ENCODE results near the gene COL10A1. TPM values are rescaled to one million over a fixed set of nuclear protein-coding genes. Genes with fewer than 3 reads are reported as not detected.

Gene COL10A1
- total RNA-seq, 1 donor from 2014 or later = not detected

DNA sequence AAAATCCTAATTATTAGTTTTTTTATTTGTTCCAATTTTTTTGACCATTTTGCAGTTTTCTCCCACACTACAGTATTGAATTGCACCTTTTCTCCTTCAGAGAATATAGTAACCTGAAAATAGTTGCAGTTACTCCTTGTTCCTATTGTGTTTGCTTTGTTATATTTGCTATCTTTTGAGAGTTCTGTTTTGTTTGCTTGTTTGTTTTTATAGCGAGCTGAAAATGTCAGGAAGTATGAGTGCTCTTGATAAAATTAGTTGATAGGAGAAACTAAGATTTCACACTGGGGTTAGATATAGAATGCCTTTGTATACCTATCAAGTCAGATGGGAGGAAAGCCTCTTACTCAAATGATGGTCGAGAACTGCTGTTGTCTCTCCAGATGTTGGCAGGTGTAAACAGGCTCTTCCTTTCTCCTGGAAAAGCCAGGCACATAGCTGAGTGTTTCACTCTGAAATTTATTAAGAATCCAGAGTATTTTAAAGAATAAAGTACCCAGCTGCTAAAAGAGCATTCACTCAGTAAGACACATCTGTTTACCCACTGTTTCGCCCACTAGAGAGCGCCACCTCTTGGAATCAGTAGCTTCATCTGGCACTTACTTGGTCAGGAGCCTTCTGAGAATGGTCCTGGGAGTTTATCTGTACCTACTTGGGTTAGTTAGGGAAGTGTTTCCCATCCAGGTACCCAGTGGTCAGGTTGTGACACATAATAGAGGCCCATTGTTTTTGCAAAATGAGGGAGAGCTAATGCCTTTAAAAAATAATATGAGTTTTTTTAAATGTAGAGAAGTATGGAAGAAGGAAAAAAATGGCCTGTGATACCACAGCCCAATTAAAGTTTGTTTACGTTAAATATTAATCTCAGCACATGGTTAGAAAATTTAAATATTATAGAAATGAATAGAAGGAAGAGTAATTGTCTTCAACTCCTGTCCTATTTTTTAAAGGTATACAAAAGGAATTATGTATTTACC, 14.1 kb downstream of the COL10A1 start:
- no peak overlapping the region for H3K4me2 ChIP-seq
- H3K4me3 ChIP-seq = no peak overlapping the region
- no peak overlapping the region for H3K27ac Mint-ChIP-seq
- peaks cover 16% of the 10 kb centered on the region for H3K36me3 Mint-ChIP-seq
- H3F3A ChIP-seq (ENCODE audit: low read depth) = peaks cover 2% of the 10 kb centered on the region
- H3K4me3 Mint-ChIP-seq = no peak overlapping the region
- H3K9me3 Mint-ChIP-seq = no peaks in the 10 kb centered on the region
- no peak overlapping the region for H3K27ac ChIP-seq
- peaks cover 1% of the 10 kb centered on the region for H3K36me3 ChIP-seq
- peaks cover 5% of the 10 kb centered on the region for H3K79me2 ChIP-seq (ENCODE audit: low read depth)
- no peaks in the 10 kb centered on the region for H4K20me1 ChIP-seq (ENCODE audit: low read depth)
- H3K4me1 Mint-ChIP-seq = no peaks in the 10 kb centered on the region
- H3K4me1 ChIP-seq = peaks cover 5% of the 10 kb centered on the region
- DNase-seq (ENCODE audit: low spot score) = peak; percentile 66
- TF ChIP-seq, protein P1, sequence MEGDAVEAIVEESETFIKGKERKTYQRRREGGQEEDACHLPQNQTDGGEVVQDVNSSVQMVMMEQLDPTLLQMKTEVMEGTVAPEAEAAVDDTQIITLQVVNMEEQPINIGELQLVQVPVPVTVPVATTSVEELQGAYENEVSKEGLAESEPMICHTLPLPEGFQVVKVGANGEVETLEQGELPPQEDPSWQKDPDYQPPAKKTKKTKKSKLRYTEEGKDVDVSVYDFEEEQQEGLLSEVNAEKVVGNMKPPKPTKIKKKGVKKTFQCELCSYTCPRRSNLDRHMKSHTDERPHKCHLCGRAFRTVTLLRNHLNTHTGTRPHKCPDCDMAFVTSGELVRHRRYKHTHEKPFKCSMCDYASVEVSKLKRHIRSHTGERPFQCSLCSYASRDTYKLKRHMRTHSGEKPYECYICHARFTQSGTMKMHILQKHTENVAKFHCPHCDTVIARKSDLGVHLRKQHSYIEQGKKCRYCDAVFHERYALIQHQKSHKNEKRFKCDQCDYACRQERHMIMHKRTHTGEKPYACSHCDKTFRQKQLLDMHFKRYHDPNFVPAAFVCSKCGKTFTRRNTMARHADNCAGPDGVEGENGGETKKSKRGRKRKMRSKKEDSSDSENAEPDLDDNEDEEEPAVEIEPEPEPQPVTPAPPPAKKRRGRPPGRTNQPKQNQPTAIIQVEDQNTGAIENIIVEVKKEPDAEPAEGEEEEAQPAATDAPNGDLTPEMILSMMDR (IDR thresholded peaks at IDR 0.05) = peak; percentile 80
- TF ChIP-seq EZH2phosphoT487 (IDR thresholded peaks at IDR 0.05) (no peak), EZH2 (IDR thresholded peaks at IDR 0.05) (no peak)
- H3K9me3 ChIP-seq (ENCODE audit: low read depth) = no peaks in the 10 kb centered on the region
- no peak overlapping the region for H2AFZ ChIP-seq (replicated peaks)
- no peak overlapping the region for H3K9ac ChIP-seq
- H3K27me3 ChIP-seq = no peaks in the 10 kb centered on the region
- H3K27me3 Mint-ChIP-seq (ENCODE audit: insufficient read depth, low read depth) = no peaks in the 10 kb centered on the region

DNA sequence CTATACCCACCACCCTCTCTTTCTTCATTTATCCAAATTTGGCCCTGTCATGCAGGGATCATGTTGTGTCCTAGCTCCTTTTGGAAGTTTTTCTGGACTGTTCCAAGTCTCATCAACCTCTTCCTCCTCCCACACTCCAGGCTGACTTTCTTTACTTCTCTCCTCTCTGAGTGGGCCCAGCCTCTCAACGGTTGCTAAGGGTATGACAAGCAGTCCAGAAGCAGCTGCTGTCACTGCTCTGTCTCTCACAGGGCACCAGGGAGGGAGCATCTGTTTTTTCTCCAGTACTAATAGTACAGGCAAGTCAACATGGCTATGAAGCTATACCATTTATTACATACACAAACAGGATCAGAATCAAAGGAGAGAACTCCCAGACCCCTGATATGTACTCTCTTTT, 17.1 kb downstream of the COL10A1 start:
- Histone ChIP-seq H3K9ac (no peak overlapping the region), H3F3A (ENCODE audit: low read depth) (peaks cover 13% of the 10 kb centered on the region), H3K36me3 (no peaks in the 10 kb centered on the region), H3K4me1 (peaks cover 32% of the 10 kb centered on the region), H3K27ac (no peak overlapping the region), H3K27me3 (no peaks in the 10 kb centered on the region), H4K20me1 (ENCODE audit: low read depth) (no peaks in the 10 kb centered on the region), H3K79me2 (ENCODE audit: low read depth) (peaks cover 32% of the 10 kb centered on the region), H3K9me3 (ENCODE audit: low read depth) (no peaks in the 10 kb centered on the region), H3K4me3 (no peak overlapping the region), H2AFZ (replicated peaks) (no peak overlapping the region), H3K4me2 (no peak overlapping the region)
- no peak overlapping the region for H3K27ac Mint-ChIP-seq
- peaks cover 15% of the 10 kb centered on the region for H3K36me3 Mint-ChIP-seq
- TF ChIP-seq, protein P1 (IDR thresholded peaks at IDR 0.05) = no peak
- no peak overlapping the region for H3K4me3 Mint-ChIP-seq
- H3K4me1 Mint-ChIP-seq = no peaks in the 10 kb centered on the region
- H3K9me3 Mint-ChIP-seq = no peaks in the 10 kb centered on the region
- no peak for DNase-seq (ENCODE audit: low spot score)
- no peaks in the 10 kb centered on the region for H3K27me3 Mint-ChIP-seq (ENCODE audit: insufficient read depth, low read depth)

DNA sequence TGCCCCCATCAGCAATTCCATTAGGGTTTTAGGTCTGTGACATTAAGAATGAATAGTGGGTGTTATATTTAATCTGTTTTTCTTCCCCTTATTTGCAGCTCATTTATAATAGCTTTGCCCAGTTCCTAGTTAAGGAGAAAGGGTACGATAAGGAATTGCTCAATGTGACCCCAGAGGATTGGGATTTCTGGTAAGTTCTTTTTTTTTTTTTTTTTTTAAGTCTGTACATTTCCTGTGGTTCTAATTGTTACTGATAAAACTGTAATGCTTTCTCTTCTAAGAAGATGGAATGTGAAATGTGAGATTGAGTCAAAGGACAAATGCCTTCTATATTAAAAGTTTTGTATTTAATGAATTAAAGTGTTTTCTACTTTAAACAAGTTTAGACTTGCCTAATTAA, 19.8 kb downstream of the COL10A1 start:
- peak overlapping the region; percentile 74 for H3K4me2 ChIP-seq
- H3K27ac ChIP-seq = peak overlapping the region; percentile 90
- Mint-ChIP-seq H3K27me3 (ENCODE audit: insufficient read depth, low read depth) (peaks cover 2% of the 10 kb centered on the region), H3K4me1 (peaks cover 15% of the 10 kb centered on the region), H3K36me3 (peaks cover 10% of the 10 kb centered on the region), H3K9me3 (no peaks in the 10 kb centered on the region), H3K4me3 (no peak overlapping the region), H3K27ac (no peak overlapping the region)
- peak overlapping the region; percentile 29 for H3K4me3 ChIP-seq
- peaks cover 20% of the 10 kb centered on the region for H3F3A ChIP-seq (ENCODE audit: low read depth)
- no peaks in the 10 kb centered on the region for H3K27me3 ChIP-seq
- H2AFZ ChIP-seq (replicated peaks) = no peak overlapping the region
- TF ChIP-seq EZH2 (IDR thresholded peaks at IDR 0.05) = no peak
- TF ChIP-seq, protein P1 (IDR thresholded peaks at IDR 0.05) = no peak
- peaks cover 59% of the 10 kb centered on the region for H3K79me2 ChIP-seq (ENCODE audit: low read depth)
- no peaks in the 10 kb centered on the region for H3K36me3 ChIP-seq
- DNase-seq (ENCODE audit: low spot score) = no peak
- H3K9ac ChIP-seq = no peak overlapping the region
- no peaks in the 10 kb centered on the region for H4K20me1 ChIP-seq (ENCODE audit: low read depth)
- H3K9me3 ChIP-seq (ENCODE audit: low read depth) = no peaks in the 10 kb centered on the region
- peaks cover 52% of the 10 kb centered on the region for H3K4me1 ChIP-seq

Data from neural progenitor cell (in vitro differentiated cells).